Femur (tissue), 1 donor: ENCODE data around the gene GRK5.
A peak's percentile ranks its signal among the peaks of the same experiment; 100 is the strongest.

Experiments used
- DNase-seq: peaks from one replicate; pipeline ENCODE4 v3.0.0-alpha.2; 2017

Gene GRK5

GRCh38 chr10:119199231-119199992, 8.0 kb upstream of the GRK5 start:
- DNase-seq, result peak; percentile 82

DNA sequence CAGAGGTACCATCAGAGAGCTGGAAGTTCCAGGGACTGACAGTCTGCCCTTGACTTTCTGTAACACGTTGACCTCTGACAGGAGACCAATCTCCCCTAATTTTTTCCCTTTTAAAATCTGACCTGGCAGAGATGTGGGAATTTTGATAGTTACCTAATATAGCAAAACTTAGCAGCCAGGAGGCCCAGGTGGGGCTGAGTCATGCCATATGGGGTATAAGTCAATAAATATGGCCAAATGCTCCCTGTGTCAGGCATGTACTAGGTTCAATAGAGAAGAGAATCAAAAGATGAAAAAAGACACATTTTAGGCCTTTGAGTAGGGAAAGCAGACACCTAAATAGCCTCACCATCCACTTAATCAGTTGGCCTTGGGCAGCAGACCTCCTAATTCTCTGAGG, 6.1 kb upstream of the GRK5 start:
- no peak for DNase-seq

GRCh38 chr10:119203006-119203405, 4.4 kb upstream of the GRK5 start:
- no peak for DNase-seq

DNA sequence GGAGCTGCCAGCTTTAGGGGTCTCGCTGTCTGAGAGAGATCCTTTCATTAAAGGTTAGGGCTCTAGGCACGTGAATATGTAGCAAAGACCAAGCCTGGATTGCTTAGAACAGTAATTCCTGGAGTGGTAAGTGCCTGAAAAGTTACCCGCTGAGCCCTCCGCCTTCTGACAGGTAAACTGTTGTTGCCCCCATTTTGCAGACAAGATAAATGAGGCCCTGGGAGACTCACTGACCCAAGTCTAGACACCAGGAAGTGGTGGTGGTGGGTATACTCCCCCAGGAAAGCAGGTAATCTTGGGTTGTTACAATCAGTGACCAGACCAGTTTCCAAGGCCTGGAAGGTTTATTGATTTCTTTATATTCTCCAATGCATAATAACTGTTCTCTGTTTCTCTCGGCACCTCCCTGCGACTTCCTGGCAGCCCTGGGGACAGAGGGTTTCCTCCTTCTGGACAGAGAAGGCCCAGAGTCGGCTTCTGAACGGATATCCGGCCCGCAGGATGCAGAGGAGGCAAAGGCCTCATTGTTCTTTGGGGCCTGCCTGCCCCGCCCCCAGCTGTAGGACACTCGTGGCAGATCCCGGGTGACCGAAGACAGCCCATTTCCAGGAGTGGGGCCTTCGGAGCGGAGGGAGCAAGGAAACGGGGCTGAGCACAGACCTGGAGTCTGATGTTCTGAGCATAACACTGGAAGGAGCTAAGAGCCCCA, 1.3 kb upstream of the GRK5 start:
- DNase-seq, result peak; percentile 69

DNA sequence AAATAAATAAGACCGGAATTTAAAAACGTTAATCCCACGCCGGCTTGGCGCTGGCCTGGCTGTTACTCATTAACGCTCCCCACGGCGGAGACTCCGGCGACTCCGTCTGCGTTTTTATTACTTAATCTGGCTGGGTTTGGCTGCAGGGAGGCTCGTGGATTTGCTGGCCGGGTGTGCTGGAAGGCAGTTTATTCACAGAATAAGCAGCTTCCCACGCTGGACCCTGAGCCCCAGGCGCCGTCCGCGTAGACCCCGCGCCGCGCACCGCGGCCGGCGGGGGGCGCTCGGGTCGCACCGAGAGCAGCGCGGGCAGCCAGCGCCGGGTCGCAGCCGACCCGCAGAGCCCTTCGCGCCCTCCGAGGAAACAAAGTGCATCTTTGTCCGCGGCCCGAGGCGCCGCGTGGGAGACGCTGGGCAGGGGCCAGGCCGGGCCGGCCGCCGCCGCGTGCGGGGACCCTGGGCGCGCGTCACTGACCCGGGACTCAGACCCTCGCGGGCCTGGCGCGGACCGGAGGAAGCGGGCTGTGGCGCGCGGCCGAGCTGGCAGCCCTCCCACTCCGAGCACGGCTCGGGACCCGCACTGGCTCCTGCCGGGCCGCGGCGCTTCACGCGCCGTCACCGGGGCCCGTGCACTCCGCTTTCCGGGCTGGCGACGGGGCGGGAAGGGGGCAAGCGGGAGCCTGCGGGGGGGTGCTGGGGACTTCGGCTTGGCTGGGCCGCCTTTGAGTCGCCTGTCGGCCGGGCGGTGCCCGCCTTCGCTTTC, 587 bp upstream of the GRK5 start:
- DNase-seq, result peak; percentile 84

GRCh38 chr10:119207713-119208552, 562 bp downstream of the GRK5 start:
- peak; percentile 75 for DNase-seq

GRCh38 chr10:119208553-119208940, 1.2 kb downstream of the GRK5 start:
- no peak for DNase-seq

DNA sequence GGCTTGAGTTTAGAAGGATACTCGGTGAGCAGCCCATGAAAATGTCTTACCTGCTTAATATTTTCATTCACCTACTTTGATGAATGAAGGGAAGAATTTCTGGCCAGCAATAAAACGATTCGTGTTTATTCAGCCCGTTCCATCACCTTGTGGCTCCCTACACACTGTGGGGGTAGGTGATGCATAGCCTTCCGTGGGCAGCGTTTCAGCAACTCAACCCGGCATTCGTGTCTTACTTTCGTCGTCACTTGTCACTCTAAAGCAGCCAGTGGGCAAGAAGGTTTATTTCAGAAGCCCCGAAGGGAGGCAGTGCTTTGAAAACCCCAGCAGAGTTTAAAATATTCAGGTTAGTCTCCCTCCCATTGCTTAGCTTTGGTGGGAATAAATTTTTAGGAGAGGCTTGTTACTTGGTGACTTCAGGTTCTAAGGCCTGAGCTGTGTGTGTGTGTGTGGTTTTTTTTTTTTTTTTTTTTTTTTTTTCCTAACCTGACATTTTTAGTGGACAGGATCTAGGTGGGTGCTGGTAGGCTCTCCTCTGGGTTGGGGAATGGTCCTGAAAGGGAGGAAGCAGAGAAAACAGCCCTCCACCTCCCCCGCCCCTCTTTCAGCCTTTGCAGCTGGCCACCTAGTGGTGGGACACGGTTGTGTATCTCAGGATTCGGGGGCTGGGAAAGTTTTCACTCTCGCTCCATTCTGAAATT, 1.8 kb downstream of the GRK5 start:
- DNase-seq, result peak; percentile 69

- DNase-seq, result no peak
These were observed 2.5 kb downstream of the GRK5 start for GRCh38 chr10:119209736-119210355.

DNA sequence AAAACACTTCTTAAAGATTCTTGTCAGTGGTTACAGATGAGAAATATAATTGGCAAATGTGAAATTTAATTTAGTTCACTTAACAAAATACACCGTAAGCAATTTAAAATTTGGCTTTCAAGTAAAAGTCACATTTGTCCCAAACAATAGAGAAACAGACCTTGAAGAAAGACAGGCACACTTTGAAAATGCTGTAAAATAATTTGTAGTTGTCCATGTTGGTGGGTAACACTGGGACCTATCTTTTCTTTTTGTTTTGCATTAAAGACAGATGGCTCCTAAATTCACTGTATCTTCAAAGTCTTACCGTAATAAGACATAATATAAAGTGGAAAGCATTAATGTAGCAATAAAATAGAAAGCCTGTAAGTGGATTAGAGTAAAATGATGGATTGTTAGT, 3.3 kb downstream of the GRK5 start:
- DNase-seq, result no peak

DNA sequence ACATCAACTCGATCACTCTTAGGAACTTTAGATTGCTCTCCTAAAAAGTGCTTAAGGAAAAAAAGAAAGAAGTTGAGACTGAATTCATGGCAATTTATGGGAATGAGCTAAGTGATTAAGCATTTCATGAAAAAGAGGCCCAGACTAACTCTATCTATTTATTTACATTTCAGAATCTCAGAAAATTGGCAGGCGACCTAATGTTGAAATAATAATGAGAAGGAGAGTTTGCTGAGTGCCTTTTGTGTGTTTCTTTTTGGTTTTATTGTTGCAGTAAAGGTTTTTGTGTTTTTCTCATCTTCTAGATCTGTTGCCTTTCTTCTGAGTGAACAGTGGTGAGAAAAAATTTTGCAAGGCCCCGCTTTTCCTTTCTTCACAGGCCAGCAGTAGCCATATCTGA, 3.8 kb downstream of the GRK5 start:
- no peak for DNase-seq

- no peak for DNase-seq
These were observed 4.5 kb downstream of the GRK5 start for GRCh38 chr10:119211625-119212441.

DNA sequence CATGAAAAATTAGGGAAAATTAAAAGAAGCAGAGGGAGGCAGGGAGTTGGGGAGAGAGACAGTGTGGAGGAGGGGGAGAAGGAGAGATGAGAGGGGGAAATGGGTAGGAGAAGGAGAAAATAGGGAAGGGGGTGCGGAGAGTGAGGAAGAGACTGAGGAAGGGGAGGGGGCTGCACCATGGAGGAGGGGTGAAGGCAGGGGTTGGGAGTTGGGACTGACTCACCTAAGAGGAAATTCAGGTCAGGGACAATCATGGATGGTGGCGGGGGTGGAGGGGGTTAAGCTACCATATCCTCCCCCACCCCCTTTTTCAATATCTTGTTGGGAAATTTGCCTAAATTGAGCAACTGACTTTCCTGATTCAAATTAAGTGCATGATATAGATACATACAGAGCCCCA, 8.0 kb downstream of the GRK5 start:
- no peak for DNase-seq

GRCh38 chr10:119216127-119216526, 8.8 kb downstream of the GRK5 start:
- no peak for DNase-seq

GRCh38 chr10:119217401-119217800, 10.0 kb downstream of the GRK5 start:
- DNase-seq, result no peak

- no peak for DNase-seq
These were observed 10.7 kb downstream of the GRK5 start for GRCh38 chr10:119217991-119218490.

DNA sequence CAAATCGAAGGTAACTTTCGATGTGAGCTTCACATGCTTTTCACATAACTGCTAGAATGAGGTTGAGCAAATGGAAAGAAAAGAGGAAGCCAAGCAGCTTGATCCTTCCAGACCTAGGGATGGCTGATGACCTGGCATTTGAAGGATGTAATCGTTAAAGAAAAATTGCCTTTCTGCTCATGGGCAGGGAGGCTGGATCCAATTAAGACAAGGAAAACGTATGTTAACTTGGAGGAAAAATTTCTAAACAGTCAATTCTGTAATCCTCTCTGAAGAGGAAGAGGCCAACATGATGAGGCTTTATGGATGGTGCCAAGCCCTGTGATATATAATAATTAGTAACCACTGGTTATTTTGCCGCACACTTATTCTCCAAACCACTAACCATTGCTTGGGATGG, 12.5 kb downstream of the GRK5 start:
- no peak for DNase-seq

GRCh38 chr10:119221201-119221600, 13.8 kb downstream of the GRK5 start:
- DNase-seq, result no peak

DNA sequence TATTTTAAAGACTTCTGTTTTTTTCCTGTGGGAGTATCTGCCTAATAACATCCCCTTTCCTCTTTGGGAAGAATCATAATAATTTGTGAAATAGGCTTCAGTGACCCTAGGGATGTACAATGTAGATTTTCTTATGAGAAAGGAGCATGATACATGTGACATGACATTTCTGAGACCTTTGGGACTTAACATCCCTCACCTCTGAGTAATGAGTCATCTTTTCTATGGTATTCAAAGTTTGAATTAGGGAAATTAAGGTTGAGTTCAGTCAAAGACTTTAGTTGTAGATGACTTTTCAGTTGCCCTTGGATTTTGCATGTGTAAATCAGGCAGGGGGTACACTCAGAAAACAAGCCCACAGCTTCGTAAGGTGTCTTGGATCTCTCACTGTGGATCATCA, 14.3 kb downstream of the GRK5 start:
- no peak for DNase-seq

DNA sequence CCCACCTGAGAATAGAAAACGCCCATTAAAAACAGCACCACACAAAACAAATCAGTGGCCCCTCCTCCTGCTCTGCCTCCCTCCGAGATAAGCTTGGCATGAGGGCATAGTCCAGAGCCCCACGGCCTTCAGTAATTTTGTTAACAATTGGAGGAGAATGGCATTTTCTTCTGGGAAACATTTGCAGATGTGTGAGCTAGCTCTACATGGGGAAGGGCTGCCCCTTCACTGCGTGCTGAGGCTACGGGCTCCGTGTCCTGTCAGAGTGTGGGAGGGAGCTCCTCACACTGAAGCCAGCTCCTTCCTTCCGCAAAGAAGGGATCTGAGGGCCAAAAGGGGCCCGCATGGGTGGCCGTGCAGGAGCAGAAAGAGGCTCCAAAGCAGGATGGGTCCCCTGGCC, 15.2 kb downstream of the GRK5 start:
- DNase-seq, result no peak

DNA sequence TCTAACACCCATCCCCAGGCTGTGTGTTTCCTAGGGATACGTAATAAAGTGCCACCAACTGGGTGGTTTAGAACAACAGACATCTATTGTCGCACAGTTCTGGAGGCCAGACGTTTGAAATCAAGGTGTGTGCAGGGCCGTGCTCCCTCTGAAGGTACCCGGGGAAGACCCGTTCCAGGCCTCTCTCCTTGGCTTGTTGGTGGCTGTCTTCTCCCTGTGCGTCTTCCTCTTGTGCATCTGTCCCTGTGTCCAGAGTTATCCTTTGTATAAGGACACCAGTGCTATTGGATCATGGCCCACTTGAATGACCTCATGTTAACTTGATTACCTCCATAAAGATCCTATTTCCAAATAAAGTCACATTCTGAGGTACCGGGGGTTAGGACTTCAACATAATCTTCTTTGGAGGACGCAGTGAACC, 15.6 kb downstream of the GRK5 start:
- no peak for DNase-seq
